ENCODE results near the gene GARNL3.

GRCh38 chr9:127245637-127246164 is 18.9 kb upstream of the GARNL3 start:
- no peak for TF ChIP-seq POLR2A (IDR thresholded peaks at IDR 0.05; ENCODE audit: low read depth)
- TF ChIP-seq, protein P1, sequence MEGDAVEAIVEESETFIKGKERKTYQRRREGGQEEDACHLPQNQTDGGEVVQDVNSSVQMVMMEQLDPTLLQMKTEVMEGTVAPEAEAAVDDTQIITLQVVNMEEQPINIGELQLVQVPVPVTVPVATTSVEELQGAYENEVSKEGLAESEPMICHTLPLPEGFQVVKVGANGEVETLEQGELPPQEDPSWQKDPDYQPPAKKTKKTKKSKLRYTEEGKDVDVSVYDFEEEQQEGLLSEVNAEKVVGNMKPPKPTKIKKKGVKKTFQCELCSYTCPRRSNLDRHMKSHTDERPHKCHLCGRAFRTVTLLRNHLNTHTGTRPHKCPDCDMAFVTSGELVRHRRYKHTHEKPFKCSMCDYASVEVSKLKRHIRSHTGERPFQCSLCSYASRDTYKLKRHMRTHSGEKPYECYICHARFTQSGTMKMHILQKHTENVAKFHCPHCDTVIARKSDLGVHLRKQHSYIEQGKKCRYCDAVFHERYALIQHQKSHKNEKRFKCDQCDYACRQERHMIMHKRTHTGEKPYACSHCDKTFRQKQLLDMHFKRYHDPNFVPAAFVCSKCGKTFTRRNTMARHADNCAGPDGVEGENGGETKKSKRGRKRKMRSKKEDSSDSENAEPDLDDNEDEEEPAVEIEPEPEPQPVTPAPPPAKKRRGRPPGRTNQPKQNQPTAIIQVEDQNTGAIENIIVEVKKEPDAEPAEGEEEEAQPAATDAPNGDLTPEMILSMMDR (IDR thresholded peaks at IDR 0.05): no peak
